IPS-NIHi7 (cell line): ENCODE results near the gene FPR1.
"Not testable (repeated sequence)": the region's sequence is repeated elsewhere in the genome, so short reads cannot be mapped to it uniquely, and the experiment has no call there.

Experiments
- DNase-seq: peaks from one replicate; pipeline ENCODE4 v3.0.0; 2012; ENCODE audit warnings: mixed read lengths; ENCODE audit errors: extremely low spot score

The FPR1 gene

DNA sequence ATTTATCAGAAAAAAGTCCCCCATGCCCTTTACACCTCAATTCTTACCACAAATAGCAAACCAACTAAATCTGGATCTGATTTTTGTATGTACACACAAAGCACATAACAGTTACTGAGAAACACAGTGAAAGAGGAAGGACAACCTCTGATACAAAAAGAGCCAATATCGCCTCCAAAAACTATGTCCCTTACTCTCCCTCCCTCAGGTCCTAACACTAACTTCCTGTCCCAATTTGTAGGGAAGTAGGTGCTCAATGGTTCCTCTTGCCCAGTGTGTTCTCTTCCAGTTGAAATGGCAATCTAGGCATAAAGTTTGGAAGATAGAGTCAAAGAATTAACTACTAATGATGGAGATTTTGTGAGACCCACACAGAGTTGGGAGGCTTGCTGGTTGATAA is 27.5 kb upstream of the FPR1 start:
- no peak for DNase-seq

DNA sequence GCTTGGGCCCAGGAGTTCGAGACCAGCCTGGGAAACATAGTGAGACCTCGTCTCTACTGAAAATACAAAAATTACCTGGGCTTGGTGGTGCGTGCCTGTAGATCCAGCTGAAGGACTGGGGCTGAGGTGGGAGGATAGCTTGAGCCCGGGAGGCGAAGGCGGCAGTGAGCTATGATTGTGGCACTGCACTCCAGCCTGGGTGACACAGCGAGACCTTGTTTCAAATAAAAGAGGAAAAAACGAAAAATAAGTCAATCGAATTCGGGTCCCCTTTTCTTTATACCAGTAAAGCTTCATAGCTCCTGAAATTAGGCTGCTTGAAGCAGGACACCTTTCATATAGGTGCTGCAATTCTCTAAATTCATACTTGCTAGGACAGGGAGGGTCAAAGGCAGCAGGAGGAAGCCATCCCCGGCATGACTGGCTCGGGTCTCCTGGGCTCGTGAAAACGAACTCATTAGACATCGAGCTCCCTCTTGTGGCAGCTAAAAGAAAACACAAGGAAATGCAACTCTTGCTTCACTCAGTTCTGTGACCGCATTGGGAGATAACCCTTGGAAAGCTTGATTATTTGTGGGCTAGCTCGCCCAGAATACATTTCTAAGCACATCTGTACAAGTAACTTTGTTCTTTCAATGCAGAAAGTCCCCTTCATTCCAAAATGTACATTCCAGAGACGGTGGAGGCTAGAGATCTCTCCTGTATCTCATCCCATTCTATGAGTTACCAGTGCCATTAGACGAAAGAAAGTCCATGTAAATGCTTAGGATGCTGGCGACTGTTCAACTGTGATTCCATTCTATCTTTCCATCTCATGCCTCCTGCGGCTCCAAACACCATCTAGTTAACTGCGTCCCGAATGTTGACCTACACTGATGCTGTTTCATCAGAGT is 26.1 kb upstream of the FPR1 start:
- peak; percentile 84 for DNase-seq

DNA sequence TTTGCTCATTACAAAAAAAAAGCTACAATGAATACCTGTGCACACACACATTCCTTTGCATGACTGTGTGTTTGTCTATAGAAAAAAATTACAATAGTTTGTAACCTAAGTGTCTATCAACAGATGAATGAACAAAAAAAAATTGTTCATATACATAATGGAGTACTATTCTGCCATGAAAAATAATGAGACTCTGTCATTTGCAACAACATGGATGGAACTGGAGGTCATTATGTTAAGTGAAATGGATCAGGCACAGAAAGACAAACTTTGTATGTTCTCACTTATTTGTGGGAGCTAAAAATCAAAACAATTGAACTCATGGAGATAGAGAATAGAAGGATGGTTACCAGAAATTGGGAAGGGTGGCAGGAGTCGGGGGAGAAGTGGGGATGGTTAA is 24.9 kb upstream of the FPR1 start:
- not testable (repeated sequence) for DNase-seq

DNA sequence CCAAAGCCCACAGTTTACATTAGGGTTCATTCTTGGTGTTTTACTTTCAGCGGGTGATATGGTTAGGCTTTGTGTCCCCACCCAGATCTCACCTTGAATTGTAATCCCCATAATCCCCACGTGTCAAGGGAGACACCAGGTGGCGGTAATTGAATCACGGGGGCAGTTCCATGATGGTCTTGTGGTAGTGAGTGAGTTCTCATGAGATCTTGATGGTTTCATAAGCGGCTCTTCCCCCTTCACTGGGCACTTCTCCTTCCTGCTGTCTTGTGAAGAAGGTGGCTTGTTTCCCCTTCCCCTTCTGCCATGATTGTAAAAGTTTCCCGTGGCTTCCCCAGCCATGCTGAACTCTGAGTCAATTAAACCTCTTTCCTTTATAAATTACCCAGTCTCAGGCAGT is 21.3 kb upstream of the FPR1 start:
- DNase-seq = no peak

DNA sequence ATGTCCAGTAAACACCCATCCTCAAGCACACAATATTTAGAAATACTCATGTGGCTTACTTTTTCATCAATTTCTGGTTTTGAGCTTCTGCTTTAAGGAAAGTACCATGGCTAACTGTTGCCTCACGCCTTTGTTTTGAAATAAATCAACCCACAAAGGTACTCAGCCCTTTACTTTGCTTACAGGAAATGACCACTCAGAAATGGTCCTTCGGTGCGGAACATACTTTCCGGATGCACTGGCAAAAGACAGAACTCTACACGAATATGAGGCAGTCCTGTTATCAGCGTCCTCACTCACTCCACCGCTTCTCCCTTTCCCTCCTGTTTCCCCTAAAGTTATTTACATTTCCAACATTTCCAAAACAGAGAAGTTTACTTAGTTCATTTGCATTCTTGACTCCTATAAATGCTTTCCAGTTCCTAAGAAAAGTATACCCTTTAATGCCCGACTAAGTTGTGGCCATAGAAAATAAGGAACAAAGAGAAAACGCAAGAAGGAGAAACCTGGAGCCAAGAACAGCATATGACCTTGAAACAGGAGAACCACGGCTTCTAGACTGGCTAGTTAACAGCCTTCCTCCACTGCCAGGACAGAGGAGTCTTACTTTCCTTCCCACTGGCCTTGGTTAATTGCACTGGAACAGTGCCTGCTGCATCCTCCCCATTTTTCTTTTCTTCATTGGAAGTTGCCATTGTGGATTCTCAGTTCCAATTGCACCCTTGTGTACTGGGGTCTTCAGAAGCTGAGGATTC is 19.9 kb upstream of the FPR1 start:
- no peak for DNase-seq

DNA sequence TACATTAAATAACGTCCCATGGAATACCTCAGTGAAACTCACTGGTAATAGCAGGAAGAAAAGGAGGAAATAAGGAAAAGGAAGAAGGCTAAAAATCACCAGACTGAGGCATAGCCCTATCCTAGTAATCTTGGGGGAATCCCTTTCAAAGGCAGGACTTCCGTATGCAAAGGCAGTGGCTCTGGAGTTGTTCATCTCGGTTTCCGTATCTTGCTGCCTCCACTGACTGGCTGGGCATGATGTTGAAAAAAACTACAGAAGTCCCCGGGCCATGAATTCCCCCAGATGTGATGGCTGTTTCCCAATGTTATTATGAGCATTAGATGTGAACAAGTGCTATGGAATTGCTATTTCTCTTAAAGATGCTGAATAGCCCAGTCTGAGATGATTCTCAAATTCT is 14.8 kb upstream of the FPR1 start:
- DNase-seq = no peak

DNA sequence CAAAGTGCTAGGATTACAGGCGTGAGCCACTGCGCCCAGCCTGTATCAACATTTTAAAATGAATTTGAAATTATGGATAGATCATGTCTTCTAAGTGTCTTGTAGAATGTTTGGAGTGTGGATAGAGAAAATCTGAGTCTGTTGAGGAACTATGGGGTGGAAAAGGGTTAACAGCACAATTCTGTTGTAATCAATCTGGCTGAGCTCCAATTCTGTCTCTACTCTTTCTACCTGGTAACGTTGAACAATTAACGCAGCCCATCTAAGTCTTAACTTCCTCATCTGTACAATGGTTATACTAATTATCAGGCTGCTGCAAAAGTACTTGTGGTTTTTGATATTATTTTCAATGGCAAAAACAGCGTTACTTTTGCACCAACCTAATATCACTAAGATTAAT is 13.4 kb upstream of the FPR1 start:
- no peak for DNase-seq

DNA sequence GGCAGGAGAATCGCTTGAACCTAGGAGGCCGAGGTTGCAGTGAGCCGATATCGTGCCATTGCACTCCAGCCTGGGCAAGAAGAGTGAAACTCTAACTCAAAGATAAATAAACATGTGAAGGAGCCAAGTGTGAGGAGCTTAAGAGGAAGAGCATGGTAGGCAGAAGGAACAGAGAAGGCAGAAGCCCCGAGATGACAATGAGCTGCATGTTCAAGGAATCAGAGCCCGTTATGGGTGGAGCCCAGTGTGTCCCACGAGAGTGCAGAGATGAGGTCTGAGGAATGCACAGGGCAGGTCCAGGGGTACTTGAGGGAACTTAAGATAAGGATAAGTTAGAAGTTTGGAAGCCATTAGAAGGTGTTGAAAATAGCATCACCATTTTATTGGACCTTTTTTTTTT is 10.0 kb upstream of the FPR1 start:
- DNase-seq = no peak

DNA sequence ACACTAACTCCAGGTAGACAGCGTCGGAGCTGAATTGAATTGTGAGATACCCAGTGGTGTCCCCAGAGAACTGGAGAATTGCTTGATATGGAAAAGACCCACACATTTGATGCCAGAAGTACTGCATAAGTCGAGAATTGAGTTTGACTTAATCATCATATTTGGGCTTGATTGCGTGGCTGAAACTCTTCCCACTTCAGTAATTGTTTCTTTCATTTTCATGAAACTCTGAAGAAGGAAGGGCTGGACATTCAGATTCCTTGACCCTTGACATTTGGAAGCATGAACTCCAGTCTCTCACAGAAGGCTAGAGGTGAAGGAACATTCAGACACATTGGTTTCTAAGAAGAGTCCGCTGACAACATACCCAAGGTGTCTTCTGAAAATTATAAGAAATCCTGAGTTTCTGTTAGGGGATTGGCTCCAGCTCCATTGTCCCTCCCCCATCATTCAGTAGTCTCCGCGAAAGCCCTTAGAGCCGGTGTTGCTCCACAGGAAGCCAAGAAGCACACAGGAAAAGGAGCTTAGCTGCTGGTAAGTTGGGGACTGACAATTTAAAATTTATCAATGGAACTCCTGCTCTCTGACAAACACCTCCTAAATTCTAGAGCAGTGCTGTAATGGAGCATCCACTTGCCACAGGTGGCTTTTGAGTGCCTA is 9.1 kb upstream of the FPR1 start, which contains the start of gene FPR2:
Gene FPR2 (plus strand): TSS at position 484 of the 660 bp plus-strand sequence. CDS start 7,479 bp downstream, outside the sequence.
- peak; percentile 25 for DNase-seq

DNA sequence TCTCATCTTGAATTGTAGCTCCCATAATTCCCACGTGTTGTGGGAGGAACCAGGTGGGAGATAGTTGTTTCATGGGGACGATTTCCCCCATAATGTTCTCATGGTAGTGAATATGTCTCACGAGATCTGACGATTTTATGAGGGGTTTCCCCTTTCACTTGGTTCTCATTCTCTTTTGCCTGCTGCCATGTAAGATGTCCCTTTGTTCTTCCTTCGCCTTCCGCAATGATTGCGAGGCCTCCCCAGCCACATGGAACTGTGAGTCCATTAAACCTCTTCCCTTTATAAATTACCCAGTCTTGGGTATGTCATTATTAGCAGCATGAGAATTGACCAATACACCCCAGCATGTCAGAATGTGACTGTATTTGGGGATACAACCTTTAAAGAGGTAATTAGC is 3.9 kb upstream of the FPR1 start:
- DNase-seq = no peak

DNA sequence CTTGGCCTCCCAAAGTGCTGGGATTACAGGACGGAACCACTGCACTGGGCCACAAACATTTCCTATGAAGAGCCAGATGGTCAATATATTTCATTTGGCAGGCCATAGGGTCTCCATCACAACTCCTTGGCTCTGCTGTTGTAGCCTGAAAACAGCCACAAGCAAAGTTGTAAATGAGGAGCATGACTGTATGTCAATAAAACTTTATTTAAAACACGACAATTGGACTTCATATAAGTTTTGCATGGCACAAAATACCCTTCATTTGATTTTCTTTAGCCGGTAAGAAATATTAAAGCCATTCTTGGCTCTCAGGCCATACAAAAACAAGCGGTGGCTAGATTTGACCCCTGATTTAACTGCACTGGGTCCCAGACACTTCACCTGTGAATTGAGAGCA is 3.1 kb upstream of the FPR1 start:
- DNase-seq = no peak

DNA sequence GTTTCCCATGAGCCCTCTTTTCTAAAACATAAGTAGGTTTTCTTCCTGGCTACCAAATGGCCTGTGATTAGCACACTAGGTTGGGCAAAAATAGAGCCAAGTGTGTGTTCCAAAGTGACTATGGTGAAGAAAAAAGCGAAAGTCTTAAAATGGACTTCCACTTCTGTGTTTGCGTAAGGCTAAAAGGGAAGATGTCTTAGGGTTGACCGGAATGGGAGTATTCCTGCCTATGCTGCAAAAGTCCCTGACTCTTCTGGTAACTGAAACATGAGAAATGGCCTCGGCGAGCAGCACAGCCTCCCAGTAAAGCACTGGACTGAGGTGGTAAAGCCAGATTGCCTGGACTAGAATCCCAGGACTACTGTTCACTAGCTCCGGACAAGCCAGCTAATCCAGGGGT is 2.4 kb upstream of the FPR1 start:
- DNase-seq = no peak

DNA sequence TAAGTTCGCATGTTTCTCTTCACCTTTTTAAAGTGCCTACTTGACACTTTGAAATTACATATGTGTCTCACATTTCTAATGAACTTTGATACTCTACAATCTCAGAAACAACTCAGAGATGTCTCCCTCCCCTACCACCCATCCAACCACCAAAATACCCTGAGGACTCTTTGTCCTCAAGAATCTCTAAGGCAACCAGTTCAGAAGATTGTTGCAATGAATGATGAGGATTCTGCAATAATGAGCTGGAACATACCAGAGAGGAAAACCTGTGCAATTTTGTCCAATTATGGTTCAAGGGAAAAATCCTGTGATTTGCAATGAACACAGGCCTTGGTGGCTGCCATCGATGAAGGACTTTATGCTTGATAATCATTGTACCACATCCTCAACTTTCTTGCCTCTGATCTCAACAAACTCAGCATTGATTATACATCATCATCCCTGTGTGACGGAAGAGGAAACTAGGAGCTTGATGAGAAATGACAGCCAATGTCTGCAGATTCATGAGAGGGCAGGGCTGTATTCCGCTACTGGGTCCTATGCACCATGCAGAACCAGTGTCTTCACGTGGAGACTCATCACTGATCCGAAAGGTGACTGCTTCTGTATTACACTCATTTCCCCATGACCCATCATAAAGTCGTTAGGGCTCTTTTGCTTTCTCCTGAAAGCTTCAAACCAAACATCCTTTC is 1.1 kb downstream of the FPR1 start:
- no peak for DNase-seq

DNA sequence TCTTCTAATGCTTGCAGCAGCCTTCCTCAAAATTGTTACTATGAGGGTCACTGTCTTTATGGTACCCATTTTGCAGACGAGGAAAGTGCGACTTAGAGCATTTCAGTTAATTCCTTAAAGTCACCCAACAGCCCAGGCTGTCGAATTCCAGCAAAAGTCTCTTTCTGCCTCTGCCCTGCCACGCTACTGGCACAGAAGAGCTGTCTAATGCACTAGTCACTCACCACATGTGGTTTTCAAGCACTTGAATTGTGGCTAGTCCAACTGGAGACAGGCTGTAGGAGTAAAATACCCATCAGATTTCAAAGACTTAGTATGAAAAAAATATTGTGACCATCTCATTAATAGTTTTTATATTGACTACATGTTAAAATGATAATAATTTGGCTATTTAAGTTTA is 1.7 kb downstream of the FPR1 start:
- DNase-seq = no peak

DNA sequence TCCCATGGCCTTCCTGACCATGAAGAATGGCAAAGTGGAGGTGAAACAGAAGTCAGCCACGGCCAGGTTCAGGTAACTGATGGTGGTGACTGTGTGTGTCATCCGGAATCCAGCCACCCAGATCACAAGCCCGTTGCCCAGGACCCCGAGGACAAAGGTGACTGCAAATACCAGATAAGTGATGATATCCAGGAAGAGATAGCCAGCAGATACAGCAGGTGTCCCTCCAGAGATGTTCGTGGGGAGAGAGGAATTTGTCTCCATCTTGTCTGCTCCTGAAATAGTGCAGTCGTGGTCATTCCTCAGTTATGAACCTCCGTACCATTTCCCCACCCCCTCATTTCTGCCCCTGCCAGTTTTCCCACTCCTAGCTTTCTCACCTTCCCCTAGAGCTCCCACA is 4.9 kb downstream of the FPR1 start:
- DNase-seq = no peak

DNA sequence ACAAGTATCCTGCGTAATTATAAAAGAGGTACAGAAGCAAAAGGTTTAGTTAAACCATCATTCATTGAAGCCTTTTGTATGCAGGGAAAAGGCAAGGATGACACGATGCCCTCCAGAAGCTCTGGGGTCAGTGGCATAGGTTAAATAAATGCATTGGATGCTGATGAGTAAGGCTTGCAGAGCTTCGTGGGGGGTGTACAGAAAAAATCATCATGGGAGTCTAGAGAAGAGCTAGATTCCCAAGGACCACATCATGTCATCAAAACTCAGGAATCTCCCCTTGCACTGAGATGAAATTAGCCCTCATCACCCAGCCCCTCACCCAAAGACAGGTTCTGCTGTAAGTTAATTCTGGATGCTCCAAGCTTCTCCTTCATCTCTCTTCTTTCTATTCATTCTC is 8.3 kb downstream of the FPR1 start:
- no peak for DNase-seq

DNA sequence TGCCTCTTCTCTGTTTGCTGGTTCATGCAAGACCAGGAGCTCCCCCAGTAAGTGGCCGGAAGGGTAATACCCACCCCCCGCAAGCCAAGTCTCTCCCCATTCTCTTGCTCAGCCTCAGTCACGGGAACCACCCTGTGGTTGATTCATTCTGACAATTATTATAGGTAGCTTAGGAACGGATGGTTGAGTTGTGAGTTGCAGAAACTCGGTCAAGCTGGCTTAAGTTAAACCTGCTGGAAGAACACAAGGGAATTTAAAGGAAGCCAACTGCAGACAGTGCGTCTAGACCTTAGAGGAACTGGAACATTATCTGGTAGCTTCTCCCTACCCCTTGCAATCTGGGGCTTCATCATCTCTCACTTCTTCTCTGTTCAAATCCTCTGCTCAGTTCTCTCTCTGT is 8.9 kb downstream of the FPR1 start:
- no peak for DNase-seq

DNA sequence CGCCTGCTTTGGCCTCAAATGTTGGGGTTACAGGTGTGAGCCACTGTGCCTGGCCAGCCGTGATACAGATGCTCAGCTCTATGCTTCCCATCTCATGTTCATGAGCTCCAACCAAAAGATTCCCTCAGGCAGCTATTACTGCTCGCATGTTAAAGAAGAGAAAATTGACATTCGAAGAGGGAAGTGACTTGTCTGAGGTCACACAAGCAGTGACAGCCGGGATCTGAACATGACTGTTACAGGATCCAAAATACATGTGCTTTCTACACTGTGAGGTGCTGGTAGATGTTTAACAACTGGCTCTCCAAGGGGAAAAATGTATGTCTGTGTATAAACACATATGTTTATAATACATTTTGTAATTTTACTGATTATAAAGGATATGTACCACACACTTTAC is 11.3 kb downstream of the FPR1 start:
- DNase-seq = no peak

DNA sequence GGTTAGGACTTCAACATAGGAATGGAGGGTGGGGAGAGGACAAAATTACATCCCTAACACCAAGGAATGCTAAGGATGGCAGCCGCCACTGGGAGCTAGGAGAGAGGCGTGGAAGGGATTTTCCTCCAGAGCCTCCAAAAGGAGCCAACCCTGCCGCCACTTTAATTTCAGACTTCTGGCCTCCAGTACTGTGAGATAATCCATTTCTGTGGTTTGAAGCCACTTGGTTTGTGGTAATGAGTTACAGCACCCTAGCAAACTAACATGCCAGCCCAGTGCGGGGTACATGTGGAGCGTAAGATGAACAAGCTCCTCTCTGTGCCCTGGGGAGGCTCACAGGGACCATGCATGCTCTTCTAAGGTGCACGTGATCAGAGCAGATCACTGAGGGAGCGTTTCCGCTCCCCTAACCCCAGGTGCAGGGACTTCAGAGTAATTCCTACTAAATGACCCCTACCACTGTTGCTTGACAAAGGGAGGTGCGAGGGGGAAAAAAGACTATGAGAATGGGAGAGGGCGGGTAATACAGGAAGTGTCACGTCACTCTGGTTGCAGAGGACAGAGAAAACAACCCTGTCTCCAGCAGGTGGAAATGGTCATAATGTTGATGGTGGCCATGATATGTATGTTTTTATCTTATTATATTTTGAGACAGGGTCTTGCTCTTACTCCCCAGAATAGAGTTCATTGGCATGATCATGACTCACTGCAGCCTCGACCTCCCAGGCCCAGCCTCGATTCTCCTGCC is 12.0 kb downstream of the FPR1 start:
- DNase-seq = no peak

DNA sequence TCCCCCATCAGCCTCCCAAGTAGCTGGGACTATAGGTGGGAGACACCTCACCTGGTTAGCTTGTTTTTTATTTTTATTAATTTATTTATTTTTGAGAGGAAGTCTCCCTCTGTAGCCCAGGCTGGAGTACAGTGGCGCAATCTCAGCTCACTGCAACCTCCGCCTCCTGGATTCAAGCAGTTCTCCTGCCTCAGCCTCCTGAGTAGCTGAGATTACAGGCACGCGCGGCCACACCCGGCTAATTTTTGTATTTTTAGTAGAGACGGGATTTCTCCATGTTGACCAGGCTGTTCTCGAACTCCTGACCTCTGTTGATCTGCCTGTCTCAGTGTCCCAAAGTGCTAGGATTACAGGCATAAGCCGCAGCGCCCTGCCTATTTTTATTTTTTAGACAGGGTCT is 13.2 kb downstream of the FPR1 start:
- not testable (repeated sequence) for DNase-seq

DNA sequence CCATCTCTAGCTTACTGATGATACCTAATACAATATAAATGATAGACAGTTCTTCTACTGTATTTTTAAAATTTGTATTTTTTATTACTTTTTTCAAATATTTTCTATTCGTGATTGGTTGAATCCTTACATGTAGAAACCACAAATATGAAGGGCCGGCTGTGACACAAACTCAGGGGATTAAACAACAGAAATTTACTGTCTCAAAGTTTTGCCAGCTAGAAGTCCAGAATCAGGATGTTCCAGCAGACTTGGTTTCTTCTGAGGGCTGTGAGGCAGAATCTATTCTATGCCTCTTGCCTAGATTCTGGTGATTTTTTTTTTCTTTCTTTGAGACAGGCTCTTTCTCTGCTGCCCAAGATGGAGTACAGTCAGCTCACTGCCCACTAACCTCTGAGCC is 13.8 kb downstream of the FPR1 start:
- DNase-seq = no peak
